ENCODE data around the gene MTCL1. TPM values are rescaled to one million over a fixed set of nuclear protein-coding genes. Genes with fewer than 3 reads are reported as not detected.
A peak's percentile ranks its signal among the peaks of the same experiment; 100 is the strongest.

The MTCL1 gene
- total RNA-seq, 1 experiment from 2014 or later: 22.7 TPM

DNA sequence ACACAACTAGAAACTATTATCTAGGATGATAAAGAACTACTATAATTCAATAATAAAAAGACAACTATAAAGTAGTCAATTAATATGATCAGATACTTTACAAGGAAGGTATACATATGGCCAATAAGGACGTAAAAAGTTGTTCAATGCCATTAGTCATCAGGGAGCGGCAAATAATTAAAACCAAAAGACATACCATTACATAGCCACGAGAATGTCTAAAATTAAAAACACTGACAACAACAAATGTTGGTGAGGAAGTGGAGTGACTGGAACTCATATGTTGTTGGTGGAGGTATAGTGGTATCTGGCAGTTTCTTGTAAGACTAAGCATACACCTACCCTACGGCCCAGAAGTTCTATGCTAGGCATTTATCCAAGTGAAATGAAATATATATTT lies 152.4 kb downstream of the MTCL1 start:
- no peak for ATAC-seq
- Histone ChIP-seq H3K4me1 (ENCODE audit: control insufficient read depth in 1 of 2, insufficient read depth in 2 of 2, low read length in 2 of 2) (peaks cover 0 to 3% of the 10 kb centered on the region in 2 experiments; a peak in 1 of 4 replicates), H3K9me2 (ENCODE audit: insufficient read depth) (no peaks in the 10 kb centered on the region), H3K4me2 (ENCODE audit: low read length) (no peak overlapping the region), H3K27me3 (ENCODE audit: insufficient read depth, low read length) (no peaks in the 10 kb centered on the region), H3K27ac (ENCODE audit: low read depth, low read length) (no peak overlapping the region), H3K9me3 (ENCODE audit: control insufficient read depth in 1 of 2, insufficient read depth in 1 of 2, low read depth in 1 of 2, low read length in 2 of 2) (no peaks in the 10 kb centered on the region), H2AFZ (ENCODE audit: low read depth, low read length, poor library complexity, severe bottlenecking) (no peak overlapping the region), H3K36me3 (ENCODE audit: control insufficient read depth in 1 of 2, insufficient read depth in 2 of 2, low read length in 2 of 2) (no peaks in the 10 kb centered on the region), H4K20me1 (ENCODE audit: insufficient read depth) (no peaks in the 10 kb centered on the region), H3K9ac (ENCODE audit: low read length) (no peak overlapping the region), H3K4me3 (replicated peaks in 1 of 2; ENCODE audit: low read depth in 1 of 2, low read length in 2 of 2) (no peak overlapping the region), H3K79me2 (ENCODE audit: insufficient read depth, low read length) (no peaks in the 10 kb centered on the region)
- no TSS peak for BruUV-seq (replicated peaks)
- no peak for DNase-seq (ENCODE audit: low read depth, low spot score)
- RAD21 ChIA-PET (ENCODE audit: low non-redundant PET in 1 of 2, low total read pairs in 2 of 2, uncharacterized antibody in 2 of 2, unreplicated experiment in 2 of 2): no interaction called here
- TF ChIP-seq POLR2A (IDR thresholded peaks at IDR 0.05; ENCODE audit: borderline replicate concordance, extremely low read depth, insufficient read depth, insufficient read length) (no peak), ZNF274 (IDR thresholded peaks at IDR 0.05; ENCODE audit: low read depth, low read length) (no peak), SRF (IDR thresholded peaks at IDR 0.05; ENCODE audit: low read depth) (no peak)
- POLR2A ChIA-PET: no interaction called here
- CTCF ChIA-PET: no interaction called here
- intact Hi-C loops (cut with micrococcal nuclease): no loop called here

DNA sequence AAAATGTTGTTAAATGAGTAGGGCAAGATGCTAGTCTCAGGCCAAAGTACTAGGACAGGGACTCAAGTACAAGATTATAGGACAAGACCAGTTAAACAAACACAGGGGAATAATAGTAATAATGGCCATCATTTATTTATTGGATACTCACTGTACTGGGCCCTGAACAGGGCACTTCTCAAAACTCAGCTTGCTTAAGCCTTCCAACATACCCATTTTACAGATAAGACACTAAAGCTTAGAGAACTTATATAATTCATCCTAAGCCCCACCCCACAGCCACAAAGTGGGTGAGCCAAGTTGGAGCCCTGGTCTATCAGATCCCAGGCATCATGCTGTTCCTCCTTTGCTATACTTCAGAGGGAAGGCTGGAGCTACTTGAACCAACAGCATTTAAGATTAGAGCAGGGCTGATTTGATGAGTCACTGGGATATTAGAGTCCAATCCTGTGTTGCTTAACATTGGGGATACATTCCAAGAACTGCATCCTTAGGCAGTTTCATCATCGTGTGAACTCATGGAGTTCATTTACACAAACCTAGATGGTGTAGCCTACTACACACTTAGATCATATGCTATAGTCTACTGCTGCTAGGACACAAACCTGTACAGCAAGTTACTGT lies 153.6 kb downstream of the MTCL1 start:
- H3K9me3 ChIP-seq (ENCODE audit: control insufficient read depth in 1 of 2, insufficient read depth in 1 of 2, low read depth in 1 of 2, low read length in 2 of 2): no peaks in the 10 kb centered on the region
- ChIA-PET RAD21 (ENCODE audit: low non-redundant PET in 1 of 2, low total read pairs in 2 of 2, uncharacterized antibody in 2 of 2, unreplicated experiment in 2 of 2) (interaction anchor here in 1 of 2 experiments (0.5 kb wide), 1 partner anchor 206 kb away, joined by 4 read pairs; no protein-coding TSS in a partner anchor), POLR2A (no interaction called here), CTCF (no interaction called here)
- intact Hi-C loops (cut with micrococcal nuclease): no loop called here
- no peaks in the 10 kb centered on the region for H4K20me1 ChIP-seq (ENCODE audit: insufficient read depth)
- H3K27me3 ChIP-seq (ENCODE audit: insufficient read depth, low read length): no peaks in the 10 kb centered on the region
- TF ChIP-seq, protein P1, sequence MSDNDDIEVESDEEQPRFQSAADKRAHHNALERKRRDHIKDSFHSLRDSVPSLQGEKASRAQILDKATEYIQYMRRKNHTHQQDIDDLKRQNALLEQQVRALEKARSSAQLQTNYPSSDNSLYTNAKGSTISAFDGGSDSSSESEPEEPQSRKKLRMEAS (IDR thresholded peaks at IDR 0.05): no peak
- 0 out of 2 replicates have a peak, but pooled peaks have one; percentile 20 for TF ChIP-seq CEBPB (IDR thresholded peaks at IDR 0.05; ENCODE audit: low read depth)
- H2AFZ ChIP-seq (ENCODE audit: low read depth, low read length, poor library complexity, severe bottlenecking): no peak overlapping the region
- H3K27ac ChIP-seq (ENCODE audit: low read depth, low read length): no peak overlapping the region
- no peak overlapping the region for H3K4me3 ChIP-seq (replicated peaks in 1 of 2; ENCODE audit: low read depth in 1 of 2, low read length in 2 of 2)
- no peak overlapping the region for H3K4me2 ChIP-seq (ENCODE audit: low read length)
- H3K4me1 ChIP-seq (ENCODE audit: control insufficient read depth in 1 of 2, insufficient read depth in 2 of 2, low read length in 2 of 2): peaks cover 0 to 3% of the 10 kb centered on the region in 2 experiments; a peak in 1 of 4 replicates
- H3K9me2 ChIP-seq (ENCODE audit: insufficient read depth): no peaks in the 10 kb centered on the region
- ATAC-seq (peak; percentile 38; the same call in 1 of the 2 replicates), DNase-seq (ENCODE audit: low read depth, low spot score) (no peak)
- H3K36me3 ChIP-seq (ENCODE audit: control insufficient read depth in 1 of 2, insufficient read depth in 2 of 2, low read length in 2 of 2): no peaks in the 10 kb centered on the region
- H3K79me2 ChIP-seq (ENCODE audit: insufficient read depth, low read length): no peaks in the 10 kb centered on the region
- BruUV-seq (replicated peaks): no TSS peak
- no peak overlapping the region for H3K9ac ChIP-seq (ENCODE audit: low read length)

All from HCT116 (cell line).